Caki2 (cell line): ENCODE data around the gene USP17L12. TPM values are rescaled to one million over a fixed set of nuclear protein-coding genes. Genes with fewer than 3 reads are reported as not detected.

Source experiments
- total RNA-seq: library from RNA; depleted of rRNA; stranded (reverse); fragments of >200 nt; shearing (Covaris generic); gene quantifications from 2 replicates; pipeline ENCODE4 v1.2.3, GENCODE V29; 2014; ENCODE audit warnings: low replicate concordance; rRNA removed

The USP17L12 gene
- total RNA-seq, 1 experiment from 2014 or later = not detected

Other genes starting within 250 kb of the USP17L12 start
- not detected in 2 replicates for gene FAM90A26, start 49.7 kb upstream of the USP17L12 start, total RNA-seq
- not detected in 2 replicates for gene USP17L10, start 9.5 kb upstream of the USP17L12 start, total RNA-seq
- gene USP17L11, start 4.7 kb upstream of the USP17L12 start, total RNA-seq = not detected in 2 replicates
- not detected in 2 replicates for gene USP17L13, start 4.7 kb downstream of the USP17L12 start, total RNA-seq
- not detected in 2 replicates for gene USP17L15, start 14.2 kb downstream of the USP17L12 start, total RNA-seq
- gene USP17L17, start 23.7 kb downstream of the USP17L12 start, total RNA-seq = not detected in 2 replicates
- not detected in 2 replicates for gene USP17L18, start 28.5 kb downstream of the USP17L12 start, total RNA-seq
- not detected in 2 replicates for gene USP17L19, start 33.2 kb downstream of the USP17L12 start, total RNA-seq
- gene USP17L20, start 38.0 kb downstream of the USP17L12 start, total RNA-seq = not detected in 2 replicates
- gene USP17L21, start 42.7 kb downstream of the USP17L12 start, total RNA-seq = not detected in 2 replicates
- gene USP17L22, start 47.5 kb downstream of the USP17L12 start, total RNA-seq = not detected in 2 replicates
- not detected in 2 replicates for gene USP17L24, start 105.0 kb downstream of the USP17L12 start, total RNA-seq
- gene USP17L25, start 109.8 kb downstream of the USP17L12 start, total RNA-seq = not detected in 2 replicates
- not detected in 2 replicates for gene USP17L26, start 114.5 kb downstream of the USP17L12 start, total RNA-seq
- gene USP17L5, start 119.3 kb downstream of the USP17L12 start, total RNA-seq = not detected in 2 replicates
- gene USP17L27, start 124.0 kb downstream of the USP17L12 start, total RNA-seq = not detected in 2 replicates
- not detected in 2 replicates for gene USP17L28, start 128.7 kb downstream of the USP17L12 start, total RNA-seq
- gene USP17L29, start 133.5 kb downstream of the USP17L12 start, total RNA-seq = not detected in 2 replicates
- not detected in 2 replicates for gene USP17L30, start 143.0 kb downstream of the USP17L12 start, total RNA-seq
- gene DEFB131A, start 224.3 kb downstream of the USP17L12 start, total RNA-seq = not detected in 2 replicates